HG02623 (cell line): ENCODE results near the gene CD177.
"Not testable (repeated sequence)": the region's sequence is repeated elsewhere in the genome, so short reads cannot be mapped to it uniquely, and the experiment has no call there.

Experiments
- ATAC-seq: cut with Tn5 transposase; IDR thresholded peaks from one replicate; pipeline ENCODE4 v1.9.1; 2021; ENCODE audit warnings: moderate library complexity; ENCODE audit not compliant: unreplicated experiment

CD177 gene, protein sequence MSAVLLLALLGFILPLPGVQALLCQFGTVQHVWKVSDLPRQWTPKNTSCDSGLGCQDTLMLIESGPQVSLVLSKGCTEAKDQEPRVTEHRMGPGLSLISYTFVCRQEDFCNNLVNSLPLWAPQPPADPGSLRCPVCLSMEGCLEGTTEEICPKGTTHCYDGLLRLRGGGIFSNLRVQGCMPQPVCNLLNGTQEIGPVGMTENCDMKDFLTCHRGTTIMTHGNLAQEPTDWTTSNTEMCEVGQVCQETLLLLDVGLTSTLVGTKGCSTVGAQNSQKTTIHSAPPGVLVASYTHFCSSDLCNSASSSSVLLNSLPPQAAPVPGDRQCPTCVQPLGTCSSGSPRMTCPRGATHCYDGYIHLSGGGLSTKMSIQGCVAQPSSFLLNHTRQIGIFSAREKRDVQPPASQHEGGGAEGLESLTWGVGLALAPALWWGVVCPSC

DNA sequence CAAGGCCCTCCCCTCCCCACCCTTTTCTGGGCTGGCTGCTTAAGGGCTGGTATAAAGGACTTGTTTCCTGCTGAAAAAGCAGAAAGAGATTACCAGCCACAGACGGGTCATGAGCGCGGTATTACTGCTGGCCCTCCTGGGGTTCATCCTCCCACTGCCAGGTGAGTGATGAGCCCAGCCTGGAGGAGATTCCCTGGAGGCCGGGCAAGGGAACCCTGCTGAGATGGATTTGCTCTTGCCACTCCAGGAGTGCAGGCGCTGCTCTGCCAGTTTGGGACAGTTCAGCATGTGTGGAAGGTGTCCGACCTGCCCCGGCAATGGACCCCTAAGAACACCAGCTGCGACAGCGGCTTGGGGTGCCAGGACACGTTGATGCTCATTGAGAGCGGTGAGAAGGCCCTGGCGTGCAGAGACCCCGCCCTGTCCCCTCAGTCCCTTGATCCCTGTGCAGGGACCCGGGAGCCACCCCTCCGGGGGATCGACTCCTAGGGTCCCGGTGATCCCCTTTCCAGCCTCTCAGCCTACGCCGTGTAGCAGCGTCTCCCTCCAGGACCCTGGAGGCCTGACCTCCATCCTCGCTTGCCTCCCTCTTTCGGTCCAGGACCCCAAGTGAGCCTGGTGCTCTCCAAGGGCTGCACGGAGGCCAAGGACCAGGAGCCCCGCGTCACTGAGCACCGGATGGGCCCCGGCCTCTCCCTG is at the start of gene CD177:
TSS of gene CD177 (plus strand) at position 81 of the 699 bp plus-strand sequence. CDS start at position 110, 29 bp downstream.
- no peak for ATAC-seq

DNA sequence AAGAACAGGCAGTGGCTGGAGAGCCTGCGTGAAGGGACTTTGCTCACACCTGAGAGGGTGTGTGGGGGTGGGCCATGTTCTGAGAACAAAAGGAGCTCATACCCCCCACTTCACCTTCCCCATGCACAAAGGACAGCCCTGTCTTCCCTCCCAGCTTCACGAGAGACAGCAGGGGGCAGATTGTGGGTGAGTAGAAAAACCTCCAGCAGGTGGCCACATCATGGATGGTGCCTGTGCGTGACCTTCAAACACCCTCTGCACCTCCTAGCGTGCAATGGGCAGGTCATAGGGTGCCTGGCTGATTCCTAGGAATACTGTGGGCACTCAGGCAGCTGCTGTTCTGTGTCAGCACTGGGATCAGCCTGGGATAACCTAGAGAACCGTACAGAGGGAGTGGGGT is 47.8 kb upstream of the CD177 start:
- ATAC-seq: no peak

DNA sequence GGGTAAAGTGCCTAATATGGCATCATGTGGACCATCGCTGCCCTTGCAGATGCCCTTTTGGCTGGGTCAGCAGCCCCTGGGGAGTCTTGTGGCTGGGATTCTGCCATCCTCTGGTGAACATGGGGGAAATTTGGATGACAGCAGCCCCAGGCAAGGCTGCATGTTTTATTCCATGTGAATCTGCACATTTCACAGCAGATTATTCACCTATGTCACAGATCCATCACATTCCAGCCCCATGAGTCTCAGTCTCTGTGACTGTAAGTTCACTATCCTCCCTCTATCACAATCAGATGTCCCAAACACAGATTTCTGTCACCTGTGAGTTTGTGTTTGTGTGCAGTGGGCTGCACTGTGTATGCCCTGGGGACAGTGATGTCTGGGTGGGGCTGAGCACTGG is 47.4 kb upstream of the CD177 start:
- ATAC-seq: no peak

DNA sequence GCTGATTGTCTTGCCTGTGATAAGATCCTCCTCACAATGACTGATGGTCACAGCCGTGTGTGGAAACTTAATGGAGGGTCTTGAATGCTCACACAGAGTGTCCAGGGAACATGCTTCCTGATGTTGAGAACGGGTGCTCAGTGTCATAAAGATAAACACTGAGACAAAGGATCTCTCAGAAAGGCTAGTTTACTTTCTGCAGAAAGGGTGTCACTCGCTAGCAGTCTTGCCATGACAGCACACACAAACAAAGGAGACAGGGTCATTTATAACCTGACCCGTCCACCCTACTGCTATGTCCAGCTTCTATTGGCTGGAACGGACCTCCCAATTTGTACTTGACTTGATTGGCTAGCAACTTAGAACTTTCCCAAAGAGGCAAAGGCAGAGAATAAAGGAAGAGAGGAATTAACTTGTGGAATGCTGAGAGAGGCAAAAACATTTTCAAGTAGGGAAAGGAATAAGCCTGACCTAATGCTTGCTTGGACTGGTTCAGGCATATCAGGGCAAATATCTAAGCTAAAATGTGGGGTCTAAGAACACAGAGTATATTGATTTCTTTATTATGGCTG is 45.2 kb upstream of the CD177 start:
- ATAC-seq: no peak

DNA sequence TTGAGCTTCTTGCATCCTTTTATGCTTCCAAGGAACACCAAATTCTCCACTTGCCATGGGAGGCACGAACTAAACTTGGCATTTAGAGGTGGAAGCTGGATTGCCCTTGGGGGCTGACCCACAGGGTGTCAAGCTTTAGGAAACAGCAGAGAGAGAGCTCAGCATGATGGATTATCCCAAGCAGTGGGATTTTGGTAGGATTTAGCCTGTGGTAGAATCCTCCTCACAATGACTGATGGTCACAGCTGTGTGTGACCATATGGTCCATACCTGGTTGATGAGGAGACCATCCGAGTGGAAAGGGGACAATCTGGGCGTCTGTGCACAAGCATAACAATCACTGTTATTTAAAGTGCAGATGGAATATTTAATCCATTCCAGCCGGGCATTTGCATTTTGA is 44.0 kb upstream of the CD177 start:
- ATAC-seq: no peak

DNA sequence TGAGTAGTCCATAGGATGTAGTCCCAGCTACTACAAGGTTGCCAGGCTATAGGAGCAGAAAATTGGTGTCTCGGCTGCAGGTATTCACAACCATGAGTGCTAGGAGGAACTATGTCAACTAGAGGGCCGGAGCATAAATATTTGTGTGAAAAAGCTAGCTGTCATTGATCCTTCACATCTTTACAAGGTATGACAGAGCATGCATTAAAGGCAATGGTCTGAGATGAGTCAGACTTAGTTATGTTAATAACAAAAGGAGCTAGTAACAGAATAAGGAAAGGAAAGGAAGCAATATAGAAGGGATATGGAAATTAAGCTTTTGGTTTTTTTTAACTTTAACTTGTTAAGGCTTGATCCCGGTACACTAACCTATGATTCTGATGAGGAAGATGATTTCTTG is 43.3 kb upstream of the CD177 start:
- no peak for ATAC-seq

DNA sequence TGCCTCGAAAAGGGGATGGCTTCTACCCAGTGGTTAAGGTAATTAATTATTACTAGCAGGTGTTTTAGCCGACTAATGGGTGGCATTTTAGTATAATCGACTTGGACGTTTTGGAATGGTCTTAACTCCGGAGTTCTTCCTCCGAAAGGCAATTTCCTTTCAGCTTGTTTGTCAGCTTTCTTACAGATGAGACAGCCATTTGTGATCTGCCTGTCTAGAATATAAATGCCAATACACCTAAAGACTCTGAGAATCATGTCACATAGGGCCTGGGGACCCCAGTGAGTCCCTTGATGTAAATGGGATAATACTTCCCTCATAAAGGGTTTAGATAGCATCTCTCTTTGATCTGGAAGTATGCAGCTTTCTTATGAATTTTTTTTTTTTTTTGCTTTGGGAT is 42.2 kb upstream of the CD177 start:
- ATAC-seq: no peak

DNA sequence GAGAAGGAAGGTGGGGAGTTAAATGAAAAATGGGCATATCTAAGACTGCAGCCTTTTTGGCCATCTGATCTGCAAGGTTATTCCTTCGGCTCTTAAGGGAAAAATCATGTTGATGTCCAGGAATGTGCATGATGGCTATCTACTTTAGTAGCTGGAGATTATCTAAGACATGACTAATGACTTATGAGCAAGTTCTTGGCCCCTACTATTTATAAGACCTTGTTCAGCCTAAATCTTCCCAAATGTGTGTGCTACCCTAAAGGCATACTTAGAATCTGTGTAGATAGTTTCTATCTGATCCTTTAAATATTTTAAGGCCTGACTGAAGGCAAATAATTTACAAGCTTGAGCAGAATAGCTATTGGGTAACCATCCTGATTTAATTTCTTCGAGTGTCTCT is 41.8 kb upstream of the CD177 start:
- no peak for ATAC-seq

DNA sequence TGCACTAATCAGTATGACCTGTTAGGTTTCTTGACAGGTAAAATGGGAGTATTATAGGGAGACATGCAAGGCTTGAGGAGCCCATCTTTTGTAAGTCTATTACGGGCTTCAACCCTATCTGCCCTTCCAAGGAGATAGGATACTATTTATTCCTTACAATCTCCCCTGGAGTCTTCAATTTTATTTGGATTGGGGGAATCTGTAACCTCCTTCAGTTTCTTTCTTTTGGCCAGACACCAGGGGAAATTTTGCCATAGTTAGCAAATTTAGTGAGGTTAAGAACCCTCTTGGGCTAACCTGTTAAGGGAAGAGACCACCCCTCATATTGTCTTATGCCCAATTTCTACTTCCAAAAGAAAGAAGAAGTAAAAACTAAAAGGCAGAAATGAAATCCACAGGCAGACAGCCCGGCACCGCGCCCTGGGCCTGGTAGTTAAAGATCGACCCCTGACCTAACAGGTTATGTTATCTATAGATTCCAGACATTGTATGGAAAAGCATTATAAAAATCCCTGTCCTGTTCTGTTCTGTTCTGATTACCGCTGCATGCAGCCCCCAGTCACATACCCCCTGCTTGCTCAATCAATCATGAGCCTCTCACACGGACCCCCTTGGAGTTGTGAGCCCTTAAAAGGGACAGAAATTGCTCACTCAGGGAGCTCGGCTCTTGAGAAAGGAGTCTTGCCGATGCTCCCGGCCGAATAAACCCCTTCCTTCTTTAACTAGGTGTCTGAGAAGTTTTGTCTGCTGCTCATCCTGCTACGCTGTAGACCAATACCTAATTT is 39.6 kb upstream of the CD177 start:
- no peak for ATAC-seq

DNA sequence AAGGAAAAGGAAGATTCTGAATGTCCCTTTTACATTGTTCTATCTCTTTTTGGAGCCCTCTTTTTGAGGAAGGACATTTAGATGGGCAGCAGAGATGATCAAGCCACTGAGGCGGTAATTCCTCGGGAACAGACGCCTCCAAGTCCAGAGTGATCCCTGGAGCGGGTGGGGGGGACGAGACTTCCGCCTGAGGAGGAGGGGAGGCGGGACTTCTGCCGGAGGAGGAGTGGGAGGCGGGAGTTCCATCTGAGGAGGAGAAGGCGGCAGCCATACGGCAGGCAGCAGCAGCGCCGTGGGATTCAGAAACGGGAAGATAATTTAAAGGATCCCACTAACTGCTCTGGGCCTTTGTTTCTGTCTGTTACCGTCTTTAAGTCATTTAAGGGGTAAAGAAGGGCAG is 37.6 kb upstream of the CD177 start:
- ATAC-seq: no peak

DNA sequence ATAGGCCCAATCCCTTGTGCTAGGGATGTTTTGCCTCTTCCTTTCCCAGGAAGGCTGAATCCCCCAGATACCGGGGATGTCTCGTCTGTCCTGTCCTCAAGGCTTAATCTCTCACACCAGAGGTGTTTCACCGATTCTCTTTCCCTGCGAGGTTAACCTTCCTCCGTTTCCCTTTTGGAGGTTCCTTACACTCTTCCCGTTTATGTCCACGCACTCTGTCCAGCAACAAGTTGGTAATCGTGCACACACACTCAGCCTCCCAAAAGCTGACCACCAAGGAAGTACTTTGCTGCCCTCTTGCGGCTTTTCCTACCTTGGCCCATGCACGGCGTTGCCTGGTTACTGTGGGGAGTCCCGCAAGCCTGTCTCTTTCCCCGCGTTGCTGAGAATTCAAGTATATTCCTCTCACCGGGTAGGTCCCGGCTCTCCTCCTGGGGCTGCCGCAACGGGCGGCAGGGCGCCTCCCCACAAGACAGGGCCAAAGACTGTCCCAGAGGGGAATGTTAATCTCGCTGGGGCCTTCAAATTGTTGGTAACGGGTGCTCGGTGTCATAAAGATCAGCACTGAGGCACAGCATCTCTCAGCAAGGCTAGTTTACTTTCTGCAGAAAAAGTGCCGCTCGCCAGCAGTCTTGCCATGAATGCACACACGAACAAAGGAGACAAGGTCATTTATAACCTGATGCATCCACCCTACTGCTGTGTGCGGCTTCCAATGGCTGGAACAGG is 36.7 kb upstream of the CD177 start:
- ATAC-seq: no peak

DNA sequence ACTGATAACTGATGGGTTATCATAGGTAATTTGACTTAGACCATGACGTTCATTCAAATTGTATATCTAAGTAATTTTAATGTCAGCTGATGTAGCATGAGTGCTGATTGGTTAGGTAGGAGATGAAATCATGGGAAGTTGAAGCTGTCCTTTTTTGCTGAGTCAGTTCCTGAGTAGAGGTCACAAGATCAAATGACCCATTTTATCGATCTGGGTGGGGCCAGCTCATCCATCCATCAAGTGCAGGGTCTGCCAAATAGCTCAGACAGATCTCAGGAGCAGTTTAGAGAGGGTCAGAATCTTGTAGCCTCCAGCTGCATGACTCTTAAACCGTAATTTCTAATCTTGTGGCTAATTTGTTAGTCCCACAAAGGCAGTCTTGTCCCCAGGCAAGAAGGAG is 35.3 kb upstream of the CD177 start:
- no peak for ATAC-seq

DNA sequence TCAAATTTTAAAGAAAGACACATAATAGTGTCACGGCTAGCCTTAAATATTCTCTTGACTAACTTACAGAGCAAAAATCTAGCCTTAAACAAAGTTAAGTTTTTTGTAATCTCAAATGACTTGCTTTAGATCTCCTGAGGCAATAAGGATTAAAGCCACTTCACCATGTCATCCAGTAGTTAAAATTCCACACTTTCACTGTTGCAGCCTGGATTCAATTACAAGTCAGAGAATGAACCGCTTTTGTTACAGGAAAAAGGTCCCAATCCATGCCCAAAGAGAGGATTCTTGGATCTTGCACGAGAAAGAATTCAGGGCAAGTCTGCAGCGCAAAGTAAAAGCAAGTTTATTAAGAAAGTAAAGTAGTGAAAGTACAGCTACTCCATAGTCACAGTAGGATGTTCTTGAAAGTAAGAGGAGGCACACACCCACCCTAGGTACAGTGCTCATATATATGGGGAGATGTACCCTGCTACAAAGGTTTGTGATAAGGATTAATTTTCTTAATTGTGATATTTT is 34.6 kb upstream of the CD177 start:
- no peak for ATAC-seq

DNA sequence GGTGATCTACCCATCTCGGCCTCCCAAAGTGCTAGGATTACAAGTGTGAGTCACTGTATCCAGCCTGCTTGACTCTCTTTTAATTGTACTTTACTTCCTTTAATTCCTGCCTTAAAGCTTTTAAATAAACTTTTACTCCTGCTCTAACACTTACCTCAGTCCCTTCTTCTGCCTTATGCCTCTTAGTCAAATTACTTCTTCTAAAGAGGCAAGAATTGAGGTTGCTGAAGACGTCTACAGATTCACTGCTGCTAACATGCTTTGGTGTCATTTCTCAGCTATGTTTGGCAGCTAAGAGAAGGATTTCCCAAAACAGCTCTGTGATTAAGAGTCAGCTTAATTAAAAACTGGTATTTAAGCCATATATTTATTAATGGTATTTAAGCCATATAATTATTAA is 32.9 kb upstream of the CD177 start:
- no peak for ATAC-seq

DNA sequence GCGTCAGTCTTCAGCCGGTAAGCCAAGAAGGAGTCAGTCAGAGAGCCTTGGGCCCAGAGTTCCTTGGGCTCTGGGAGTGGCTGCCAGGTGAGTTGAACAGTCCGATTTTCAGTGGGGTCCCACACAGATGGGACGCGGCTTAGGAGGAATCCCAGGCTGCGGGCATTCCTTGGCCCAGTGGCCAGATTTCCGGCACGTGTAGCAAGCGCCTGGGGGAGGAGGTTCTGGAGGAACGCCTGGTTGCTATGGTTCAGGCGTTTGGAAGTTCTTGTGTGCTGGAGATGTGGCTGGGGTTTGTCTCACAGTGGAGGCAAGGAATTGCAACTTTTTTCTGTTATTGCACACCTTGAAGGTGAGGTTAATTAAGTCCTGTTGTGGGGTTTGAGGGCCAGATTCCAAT is 26.7 kb upstream of the CD177 start:
- ATAC-seq: not testable (repeated sequence)

DNA sequence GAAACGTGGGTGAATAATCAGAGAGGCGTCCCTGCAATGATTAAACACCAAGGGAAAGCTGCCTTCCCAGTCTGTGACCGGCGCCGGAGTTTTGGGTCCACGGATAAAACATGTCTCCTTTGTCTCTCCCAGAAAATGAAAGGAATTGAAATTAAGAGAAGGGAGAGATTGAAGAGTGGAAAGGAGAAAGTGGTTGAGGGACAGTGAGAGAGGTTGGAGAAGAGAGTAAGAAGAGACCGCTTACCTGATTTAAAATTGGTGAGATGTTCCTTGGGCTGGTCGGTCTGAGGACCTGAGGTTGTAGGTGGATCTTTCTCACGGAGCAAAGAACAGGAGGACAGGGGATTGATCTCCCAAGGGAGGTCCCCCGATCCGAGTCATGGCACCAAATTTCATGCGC is 24.9 kb upstream of the CD177 start:
- not testable (repeated sequence) for ATAC-seq

DNA sequence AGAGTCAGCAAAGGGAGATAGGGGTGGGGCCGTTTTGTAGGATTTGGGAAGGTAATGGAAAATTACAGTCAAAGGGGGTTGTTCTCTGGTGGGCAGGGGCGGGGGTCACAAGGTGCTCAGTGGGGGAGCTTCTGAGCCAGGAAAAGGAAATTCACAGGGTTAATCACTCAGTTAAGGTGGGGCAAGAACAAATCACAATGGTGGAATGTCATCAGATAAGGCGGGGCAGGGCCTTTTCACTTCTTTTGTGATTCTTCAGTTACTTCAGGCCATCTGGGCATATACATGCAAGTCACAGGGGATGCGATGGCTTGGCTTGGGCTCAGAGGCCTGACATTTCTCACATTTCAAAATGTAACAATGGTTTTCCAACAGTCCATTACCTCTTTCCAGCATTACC is 24.4 kb upstream of the CD177 start:
- ATAC-seq: not testable (repeated sequence)

DNA sequence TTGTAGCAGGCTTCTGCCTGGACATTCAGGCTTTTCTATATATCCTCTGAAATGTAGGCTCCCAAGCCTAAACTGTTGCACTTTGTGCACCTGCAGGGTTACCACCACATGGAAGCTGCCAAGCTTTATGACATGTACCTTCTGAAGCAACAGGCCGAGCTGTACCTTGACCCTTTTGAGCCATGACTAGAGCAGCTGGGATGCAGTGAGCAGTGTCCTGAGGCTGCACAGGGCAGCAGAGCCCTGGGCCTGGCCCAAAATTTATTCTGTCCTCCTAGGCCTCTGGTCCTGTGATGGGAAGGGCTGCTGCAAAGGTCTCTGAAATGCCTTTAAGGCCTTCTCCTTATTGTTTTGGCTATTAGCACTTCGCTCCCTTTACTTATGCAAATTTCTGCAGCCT is 23.5 kb upstream of the CD177 start:
- ATAC-seq: no peak

DNA sequence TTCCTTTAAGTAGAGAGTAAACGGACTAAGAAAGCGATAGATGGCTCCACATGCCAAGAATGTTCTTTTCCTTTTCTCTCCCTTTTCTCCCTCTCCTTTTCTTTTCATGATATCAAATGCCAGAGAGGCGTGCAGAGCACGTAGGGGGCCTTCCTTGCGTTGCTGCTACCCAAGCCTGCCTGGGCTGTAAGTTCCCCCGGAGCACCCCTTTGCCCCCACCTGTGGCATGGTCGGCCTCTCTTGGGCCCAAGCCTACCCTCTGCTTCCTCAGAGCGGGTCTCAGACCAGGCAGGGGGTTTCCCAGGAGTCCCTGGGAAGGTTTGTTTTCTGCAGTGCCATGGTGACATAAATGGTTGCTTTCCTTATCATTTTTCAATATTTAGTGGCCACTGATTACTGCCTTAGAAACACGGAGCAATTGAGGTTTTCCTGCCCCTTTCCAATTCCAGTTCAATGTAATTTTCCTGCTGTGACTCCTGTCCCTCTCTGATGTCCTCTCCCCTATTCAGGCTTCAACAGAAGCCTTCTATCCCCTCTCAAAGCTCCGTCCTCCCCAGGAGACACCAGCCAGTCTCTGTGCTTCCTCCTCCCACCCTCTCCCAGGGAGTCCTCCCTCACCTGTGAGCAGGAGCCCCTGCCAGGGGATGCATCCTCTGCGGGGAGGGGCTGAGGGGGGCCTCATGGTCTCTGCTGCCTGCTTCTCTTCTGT is 22.6 kb upstream of the CD177 start:
- ATAC-seq: no peak
